ENCODE measurements around the gene CDH2. TPM values are rescaled to one million over a fixed set of nuclear protein-coding genes. Genes with fewer than 3 reads are reported as not detected.

The CDH2 gene
- total RNA-seq, 4 donors from 2014 or later = 0.50 to 2.0 (median 1.4) TPM

DNA sequence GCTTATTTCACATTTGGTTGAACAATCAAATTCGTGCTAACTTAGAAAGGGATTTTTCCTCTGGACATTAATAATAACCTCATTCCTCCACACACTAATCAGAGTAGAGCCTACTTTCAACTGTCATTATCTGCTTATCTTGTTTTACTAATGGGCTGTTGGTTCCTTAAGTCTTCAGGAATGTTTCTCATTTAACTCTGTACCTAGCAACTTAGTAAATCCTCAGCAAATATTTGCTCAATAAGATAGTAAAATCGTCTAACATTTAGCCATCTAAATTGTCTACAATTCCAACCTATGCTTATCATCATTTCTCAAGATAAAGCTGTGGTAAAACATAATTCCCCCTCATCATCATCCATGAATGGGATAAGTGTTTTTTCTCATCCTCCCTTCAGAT, 98.1 kb downstream of the CDH2 start:
- DNase-seq (ENCODE audit: low spot score) (no peak), ATAC-seq (ENCODE audit: low FRiP score) (no peak)
- TF ChIP-seq, protein P1, sequence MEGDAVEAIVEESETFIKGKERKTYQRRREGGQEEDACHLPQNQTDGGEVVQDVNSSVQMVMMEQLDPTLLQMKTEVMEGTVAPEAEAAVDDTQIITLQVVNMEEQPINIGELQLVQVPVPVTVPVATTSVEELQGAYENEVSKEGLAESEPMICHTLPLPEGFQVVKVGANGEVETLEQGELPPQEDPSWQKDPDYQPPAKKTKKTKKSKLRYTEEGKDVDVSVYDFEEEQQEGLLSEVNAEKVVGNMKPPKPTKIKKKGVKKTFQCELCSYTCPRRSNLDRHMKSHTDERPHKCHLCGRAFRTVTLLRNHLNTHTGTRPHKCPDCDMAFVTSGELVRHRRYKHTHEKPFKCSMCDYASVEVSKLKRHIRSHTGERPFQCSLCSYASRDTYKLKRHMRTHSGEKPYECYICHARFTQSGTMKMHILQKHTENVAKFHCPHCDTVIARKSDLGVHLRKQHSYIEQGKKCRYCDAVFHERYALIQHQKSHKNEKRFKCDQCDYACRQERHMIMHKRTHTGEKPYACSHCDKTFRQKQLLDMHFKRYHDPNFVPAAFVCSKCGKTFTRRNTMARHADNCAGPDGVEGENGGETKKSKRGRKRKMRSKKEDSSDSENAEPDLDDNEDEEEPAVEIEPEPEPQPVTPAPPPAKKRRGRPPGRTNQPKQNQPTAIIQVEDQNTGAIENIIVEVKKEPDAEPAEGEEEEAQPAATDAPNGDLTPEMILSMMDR (IDR thresholded peaks at IDR 0.05) = no peak

DNA sequence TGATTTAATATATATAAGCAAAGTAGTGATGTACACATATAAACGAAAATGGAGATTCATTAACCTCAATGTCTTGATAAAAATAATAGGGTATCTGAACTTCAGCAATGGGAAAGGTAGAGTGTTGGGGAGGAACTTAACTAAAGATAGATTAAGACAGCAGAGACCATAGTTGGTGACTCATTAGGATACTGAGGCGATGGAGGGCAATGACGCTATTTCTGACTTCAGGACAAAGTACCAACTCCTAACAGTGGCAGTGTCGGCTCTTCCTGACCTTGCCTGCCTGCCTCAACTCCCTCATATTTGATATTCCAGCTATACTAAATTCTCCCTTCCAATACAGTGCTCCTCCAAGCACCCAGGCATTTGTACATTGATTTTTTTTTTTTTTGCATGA, 98.6 kb downstream of the CDH2 start:
- DNase-seq (ENCODE audit: low spot score) (no peak), ATAC-seq (ENCODE audit: low FRiP score) (no peak)
- TF ChIP-seq, protein P1 (IDR thresholded peaks at IDR 0.05) = no peak

DNA sequence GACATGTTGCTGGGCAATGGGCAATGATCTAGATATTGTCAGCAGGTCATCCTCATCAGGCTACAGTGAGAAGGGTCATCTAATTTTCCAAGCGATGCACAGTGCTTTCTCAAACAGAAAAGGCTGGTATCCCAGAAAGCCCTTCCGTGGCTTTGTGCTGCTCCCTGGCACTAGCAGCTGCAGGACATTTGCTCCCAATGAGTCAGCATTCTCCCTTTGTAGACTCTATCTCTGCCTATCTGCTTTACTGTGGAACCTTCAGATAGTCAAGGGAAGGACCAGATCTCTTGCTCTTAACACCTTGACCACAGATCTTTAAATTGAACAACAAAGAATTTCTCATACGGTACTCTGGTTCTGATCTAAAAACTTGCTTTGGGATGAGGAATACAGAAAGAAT, 101.4 kb downstream of the CDH2 start:
- ATAC-seq (ENCODE audit: low FRiP score) = no peak
- TF ChIP-seq, protein P1 (IDR thresholded peaks at IDR 0.05) = no peak

DNA sequence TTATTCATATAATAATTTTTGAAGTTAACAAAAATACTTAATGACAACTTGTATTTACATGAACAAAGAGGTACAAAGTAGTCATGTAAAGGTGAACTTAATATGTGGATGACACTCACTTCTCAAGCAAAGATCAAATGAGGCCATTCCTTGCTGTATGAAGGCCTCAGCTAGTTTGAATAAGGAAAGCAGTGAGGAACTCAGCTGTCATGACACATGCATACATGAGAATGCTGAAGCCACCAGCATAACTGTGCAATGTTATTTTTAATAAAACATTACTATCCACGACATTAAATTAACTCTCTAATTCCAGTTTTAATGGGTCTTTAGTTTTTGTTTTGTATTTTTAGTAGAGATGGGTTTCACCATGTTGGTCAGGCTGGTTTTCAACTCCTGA, 102.9 kb downstream of the CDH2 start:
- TF ChIP-seq, protein P1 (IDR thresholded peaks at IDR 0.05) = no peak
- ATAC-seq (ENCODE audit: low FRiP score) (no peak), DNase-seq (ENCODE audit: low spot score) (no peak)

More for the DNA sequence above, 101.4 kb downstream of the CDH2 start:
- no peak for DNase-seq (ENCODE audit: low spot score)

DNA sequence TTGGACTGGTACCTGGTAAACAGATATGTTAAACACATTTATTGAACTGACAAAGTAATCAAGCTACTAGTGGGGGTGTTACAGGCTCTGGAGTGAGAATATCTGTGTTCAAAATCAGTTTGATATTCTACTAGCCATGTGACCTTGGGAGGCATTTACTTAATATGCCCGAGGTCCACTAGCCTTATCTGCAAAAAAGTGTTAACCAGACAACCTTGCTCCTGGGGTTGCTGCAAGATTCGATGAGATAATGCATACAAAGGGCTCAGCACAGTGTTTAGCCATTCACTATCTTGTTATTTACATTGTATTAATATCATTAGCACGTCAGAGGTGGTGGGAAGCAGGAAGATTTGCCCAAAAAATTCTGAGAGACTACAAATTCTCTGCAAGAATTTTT, 103.3 kb downstream of the CDH2 start:
- ATAC-seq (ENCODE audit: low FRiP score) = no peak
- no peak for DNase-seq (ENCODE audit: low spot score)
- TF ChIP-seq, protein P1 (IDR thresholded peaks at IDR 0.05) = no peak

DNA sequence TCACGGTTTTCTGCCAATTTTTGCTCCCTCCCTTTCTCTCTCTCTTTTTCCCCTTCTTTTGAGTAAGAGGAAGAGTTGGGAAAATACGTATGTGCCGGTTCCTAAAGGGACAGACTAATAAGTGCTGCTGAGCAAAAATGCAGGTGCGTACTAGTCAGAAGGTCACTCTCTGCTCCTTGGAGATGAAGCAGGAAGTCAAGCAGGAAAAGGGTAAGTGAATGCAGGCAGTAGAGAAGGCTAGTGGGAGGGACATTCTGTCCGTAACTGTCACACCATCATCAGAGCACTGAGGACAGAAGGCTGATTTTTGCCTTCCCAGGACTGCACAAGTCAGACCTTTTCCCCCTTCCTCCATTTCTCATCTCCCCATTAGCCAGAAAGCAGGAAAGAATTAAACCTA, 105.7 kb downstream of the CDH2 start:
- DNase-seq (ENCODE audit: low spot score) = no peak
- TF ChIP-seq, protein P1 (IDR thresholded peaks at IDR 0.05) = no peak
- no peak for ATAC-seq (ENCODE audit: low FRiP score)

DNA sequence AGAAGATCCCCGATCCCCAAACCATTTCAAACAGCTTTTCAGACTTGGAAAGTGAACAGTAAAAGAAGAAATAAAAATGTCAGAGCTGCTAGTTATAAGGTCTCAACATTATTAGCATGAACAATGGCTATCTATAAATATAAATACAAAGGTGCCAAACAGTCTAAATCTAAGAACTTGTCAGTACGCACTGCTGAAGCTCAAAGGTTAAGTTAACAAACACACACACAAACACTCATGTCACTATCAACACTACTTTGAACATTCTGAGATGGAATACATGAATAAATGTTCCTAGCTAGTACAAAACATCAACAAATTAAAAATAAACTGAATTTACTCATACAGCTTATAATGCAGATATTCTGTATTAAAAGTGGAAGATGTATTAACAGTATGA, 108.7 kb downstream of the CDH2 start:
- TF ChIP-seq, protein P1 (IDR thresholded peaks at IDR 0.05) = no peak
- DNase-seq (ENCODE audit: low spot score) = no peak
- ATAC-seq (ENCODE audit: low FRiP score) = no peak
